Ectodermal cell (in vitro differentiated cells): ENCODE results near the gene PLOD2.

ENCODE experiments used
- H3K27ac ChIP-seq: 2 replicates; pipeline ENCODE4 v1.7.0; 2013; ENCODE audit warnings: mild to moderate bottlenecking, low read depth, low read length; ENCODE audit not compliant: insufficient read depth, poor library complexity, severe bottlenecking
- H3K27me3 ChIP-seq: 2 replicates; pipeline ENCODE4 v1.7.0; 2013; ENCODE audit warnings: mild to moderate bottlenecking, low read length; ENCODE audit not compliant: insufficient read depth, control insufficient read depth, poor library complexity, severe bottlenecking
- H3K36me3 ChIP-seq: one replicate; pipeline ENCODE4 v1.7.0; 2013; ENCODE audit warnings: low read length; ENCODE audit not compliant: control insufficient read depth, insufficient read depth
- H3K4me1 ChIP-seq: one replicate; pipeline ENCODE4 v1.7.0; 2013; ENCODE audit warnings: low read length; ENCODE audit not compliant: control insufficient read depth, insufficient read depth
- H3K4me3 ChIP-seq: 2 replicates; pipeline ENCODE4 v1.7.0; 2013; ENCODE audit warnings: low read depth, low read length, control low read depth; ENCODE audit not compliant: insufficient read depth
- H3K9me3 ChIP-seq: 2 replicates; pipeline ENCODE4 v1.7.0; 2013; ENCODE audit warnings: mild to moderate bottlenecking, low read length, moderate library complexity; ENCODE audit not compliant: control insufficient read depth
- WGBS, 2 experiments: methylation state at CpG; one replicate each; pipeline ENCODE4 v1.1.7; 2013; ENCODE audit warnings: missing lambda C conversion rate in 2 of 2; 5-methylcytosine and 5-hydroxymethylcytosine counted together

PLOD2 gene

GRCh38 chr3:146033950-146034349, 127.0 kb downstream of the PLOD2 start:
- H3K36me3 ChIP-seq: no peaks in the 10 kb centered on the region
- H3K4me1 ChIP-seq: no peaks in the 10 kb centered on the region
- no peaks in the 10 kb centered on the region for H3K27me3 ChIP-seq
- no peak overlapping the region for H3K4me3 ChIP-seq
- H3K27ac ChIP-seq: no peak overlapping the region
- H3K9me3 ChIP-seq: no peaks in the 10 kb centered on the region

- Histone ChIP-seq H3K4me1 (no peaks in the 10 kb centered on the region), H3K9me3 (no peaks in the 10 kb centered on the region), H3K27ac (no peak overlapping the region), H3K36me3 (no peaks in the 10 kb centered on the region), H3K4me3 (no peak overlapping the region), H3K27me3 (no peaks in the 10 kb centered on the region)
- 100% methylated on average over 1 of the region's 1 CpG; no CpG with 5 or more reads in 1 of the 2 experiments for WGBS, 2 experiments
Measured at GRCh38 chr3:146026547-146026946, 134.4 kb downstream of the PLOD2 start.

GRCh38 chr3:146024260-146024659, 136.7 kb downstream of the PLOD2 start:
- no peaks in the 10 kb centered on the region for H3K27me3 ChIP-seq
- no peak overlapping the region for H3K27ac ChIP-seq
- no peaks in the 10 kb centered on the region for H3K36me3 ChIP-seq
- no peaks in the 10 kb centered on the region for H3K9me3 ChIP-seq
- no peaks in the 10 kb centered on the region for H3K4me1 ChIP-seq
- H3K4me3 ChIP-seq: no peak overlapping the region
- WGBS, 2 experiments: no CpG with 5 or more reads among the region's 1 CpG

GRCh38 chr3:146020969-146021368, 140.0 kb downstream of the PLOD2 start:
- Histone ChIP-seq H3K4me1 (no peaks in the 10 kb centered on the region), H3K27ac (no peak overlapping the region), H3K4me3 (no peak overlapping the region), H3K36me3 (no peaks in the 10 kb centered on the region), H3K9me3 (no peaks in the 10 kb centered on the region), H3K27me3 (no peaks in the 10 kb centered on the region)
- 36 to 57% methylated on average over 1 of the region's 1 CpG for WGBS, 2 experiments

- Histone ChIP-seq H3K27ac (no peak overlapping the region), H3K9me3 (no peaks in the 10 kb centered on the region), H3K4me1 (no peaks in the 10 kb centered on the region), H3K36me3 (no peaks in the 10 kb centered on the region), H3K4me3 (no peak overlapping the region), H3K27me3 (no peaks in the 10 kb centered on the region)
- 89 to 92% methylated on average over 4 of the region's 4 CpGs for WGBS, 2 experiments
Measured at GRCh38 chr3:146019508-146019907, 141.5 kb downstream of the PLOD2 start.
